ENCODE results near the gene THOC5.

THOC5 gene

DNA sequence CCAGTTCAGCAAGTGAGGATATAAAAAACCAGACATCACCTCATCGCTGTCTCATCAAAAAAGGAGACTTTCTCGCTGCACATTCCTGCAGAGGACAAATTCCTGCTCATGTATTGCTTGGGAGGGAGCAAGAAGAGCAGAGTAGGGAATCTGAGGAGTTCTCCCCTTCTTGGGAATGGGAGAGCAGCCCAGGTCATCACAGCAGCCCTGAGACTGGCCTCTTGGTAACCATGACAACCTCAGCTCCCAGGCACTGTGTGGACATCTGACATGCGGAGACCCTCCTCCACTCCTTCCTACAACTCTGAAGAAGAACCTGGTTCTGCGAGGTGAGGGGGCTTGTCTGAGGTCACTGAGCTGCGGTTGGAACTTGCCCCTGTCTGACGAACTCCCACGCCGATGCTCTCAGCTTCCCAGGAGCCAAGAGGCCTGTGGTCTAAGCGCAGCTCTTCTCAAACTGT lies 97.3 kb downstream of the THOC5 start:
- H3K4me3 ChIP-seq: no peak overlapping the region
- intact Hi-C loops (cut with DNase I; ENCODE audit: low total_unique reads): no loop called here
- DNase-seq: peak in 1 of 2 donors; percentile 34
- H3K36me3 ChIP-seq: no peaks in the 10 kb centered on the region
- H3K9me3 ChIP-seq: no peaks in the 10 kb centered on the region
- TF ChIP-seq, protein P1, sequence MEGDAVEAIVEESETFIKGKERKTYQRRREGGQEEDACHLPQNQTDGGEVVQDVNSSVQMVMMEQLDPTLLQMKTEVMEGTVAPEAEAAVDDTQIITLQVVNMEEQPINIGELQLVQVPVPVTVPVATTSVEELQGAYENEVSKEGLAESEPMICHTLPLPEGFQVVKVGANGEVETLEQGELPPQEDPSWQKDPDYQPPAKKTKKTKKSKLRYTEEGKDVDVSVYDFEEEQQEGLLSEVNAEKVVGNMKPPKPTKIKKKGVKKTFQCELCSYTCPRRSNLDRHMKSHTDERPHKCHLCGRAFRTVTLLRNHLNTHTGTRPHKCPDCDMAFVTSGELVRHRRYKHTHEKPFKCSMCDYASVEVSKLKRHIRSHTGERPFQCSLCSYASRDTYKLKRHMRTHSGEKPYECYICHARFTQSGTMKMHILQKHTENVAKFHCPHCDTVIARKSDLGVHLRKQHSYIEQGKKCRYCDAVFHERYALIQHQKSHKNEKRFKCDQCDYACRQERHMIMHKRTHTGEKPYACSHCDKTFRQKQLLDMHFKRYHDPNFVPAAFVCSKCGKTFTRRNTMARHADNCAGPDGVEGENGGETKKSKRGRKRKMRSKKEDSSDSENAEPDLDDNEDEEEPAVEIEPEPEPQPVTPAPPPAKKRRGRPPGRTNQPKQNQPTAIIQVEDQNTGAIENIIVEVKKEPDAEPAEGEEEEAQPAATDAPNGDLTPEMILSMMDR (IDR thresholded peaks at IDR 0.05): no peak
- no peak overlapping the region for H3K27ac ChIP-seq
- peaks cover 0 to 2% of the 10 kb centered on the region in 2 donors for H3K27me3 ChIP-seq
- H3K4me1 ChIP-seq: no peaks in the 10 kb centered on the region
